Measurements from ENCODE around the gene EDN3.

GRCh38 chr20:59300333-59301081 is at the start of gene EDN3:
- no peak for TF ChIP-seq SP1 (IDR thresholded peaks at IDR 0.05; ENCODE audit: low read depth, low read length)
- TF ChIP-seq POLR2AphosphoS5 (IDR thresholded peaks at IDR 0.05; ENCODE audit: low read depth, low read length): no peak
- TF ChIP-seq, protein P1, sequence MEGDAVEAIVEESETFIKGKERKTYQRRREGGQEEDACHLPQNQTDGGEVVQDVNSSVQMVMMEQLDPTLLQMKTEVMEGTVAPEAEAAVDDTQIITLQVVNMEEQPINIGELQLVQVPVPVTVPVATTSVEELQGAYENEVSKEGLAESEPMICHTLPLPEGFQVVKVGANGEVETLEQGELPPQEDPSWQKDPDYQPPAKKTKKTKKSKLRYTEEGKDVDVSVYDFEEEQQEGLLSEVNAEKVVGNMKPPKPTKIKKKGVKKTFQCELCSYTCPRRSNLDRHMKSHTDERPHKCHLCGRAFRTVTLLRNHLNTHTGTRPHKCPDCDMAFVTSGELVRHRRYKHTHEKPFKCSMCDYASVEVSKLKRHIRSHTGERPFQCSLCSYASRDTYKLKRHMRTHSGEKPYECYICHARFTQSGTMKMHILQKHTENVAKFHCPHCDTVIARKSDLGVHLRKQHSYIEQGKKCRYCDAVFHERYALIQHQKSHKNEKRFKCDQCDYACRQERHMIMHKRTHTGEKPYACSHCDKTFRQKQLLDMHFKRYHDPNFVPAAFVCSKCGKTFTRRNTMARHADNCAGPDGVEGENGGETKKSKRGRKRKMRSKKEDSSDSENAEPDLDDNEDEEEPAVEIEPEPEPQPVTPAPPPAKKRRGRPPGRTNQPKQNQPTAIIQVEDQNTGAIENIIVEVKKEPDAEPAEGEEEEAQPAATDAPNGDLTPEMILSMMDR (IDR thresholded peaks at IDR 0.05; ENCODE audit: control extremely low read depth in 1 of 3, insufficient read depth in 1 of 3, low read depth in 1 of 3, low read length in 3 of 3): no peak
- TF ChIP-seq TCF12 (IDR thresholded peaks at IDR 0.05; ENCODE audit: low read depth, low read length): no peak
- no peak for TF ChIP-seq FOSL1 (IDR thresholded peaks at IDR 0.05; ENCODE audit: insufficient read depth, low read depth, low read length)
- no peak for TF ChIP-seq NRF1 (IDR thresholded peaks at IDR 0.05; ENCODE audit: low read depth, low read length)
